Mammary epithelial cell (primary cell): Measurements from ENCODE around the gene DTNB.

ENCODE experiments used
- CTCF ChIP-seq, 2 donors: IDR thresholded peaks in 1 of 2; conservative IDR thresholded peaks in 1 of 2; 2 replicates each; pipeline ENCODE4 v1.5.1; 2011 to 2012; ENCODE audit warnings: inconsistent platforms in 2 of 2, low read length in 2 of 2, mild to moderate bottlenecking in 2 of 2, control low read depth in 1 of 2, low read depth in 1 of 2; ENCODE audit not compliant: insufficient read depth in 1 of 2; ENCODE audit errors: extremely low read depth in 1 of 2
- EZH2 ChIP-seq: IDR thresholded peaks from 2 replicates; pipeline ENCODE4 v1.6.1; 2012; ENCODE audit warnings: low read length, inconsistent platforms, borderline replicate concordance

DNA sequence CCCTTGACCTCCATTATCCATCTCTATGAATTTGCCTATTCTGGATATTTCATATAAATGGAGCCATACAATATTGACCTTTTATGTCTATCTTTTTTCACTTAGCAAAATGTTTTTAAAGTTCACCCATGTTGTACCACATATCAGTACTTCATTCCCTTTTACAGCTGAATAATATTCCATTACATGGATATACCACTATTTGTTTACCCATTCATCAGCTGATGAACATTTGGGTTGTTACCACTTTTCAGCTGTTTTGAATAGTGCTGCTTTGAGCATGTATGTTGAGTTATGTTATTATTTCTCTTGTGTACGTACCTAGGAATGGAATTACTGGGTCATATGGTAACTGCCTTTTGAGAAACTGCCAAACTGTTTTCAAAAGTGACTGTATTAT, 238.0 kb downstream of the DTNB start:
- TF ChIP-seq CTCF (conservative IDR thresholded peaks at IDR 0.05 in 1 of 2, IDR thresholded peaks at IDR 0.05 in 1 of 2; ENCODE audit: extremely low read depth in 1 of 2, insufficient read depth in 1 of 2, low read depth in 1 of 2, low read length in 2 of 2) (no peak), EZH2 (no peak)
